Renal cortex interstitium (tissue), 11 donors: ENCODE data around the gene GAB3. TPM values are rescaled to one million over a fixed set of nuclear protein-coding genes. Genes with fewer than 3 reads are reported as not detected.
"Not testable (repeated sequence)": the region's sequence is repeated elsewhere in the genome, so short reads cannot be mapped to it uniquely, and the experiment has no call there.

Experiments
- DNase-seq, 11 donors: peaks; one replicate each; pipeline ENCODE4 v3.0.0-alpha.2; 2013; ENCODE audit warnings: low read depth in 9 of 11, low spot score in 4 of 11; ENCODE audit errors: extremely low read depth in 1 of 11
- polyA plus RNA-seq, 3 donors: library from polyadenylated mRNA; unstranded; fragments of 120-200 nt; gene quantifications; one replicate each; pipeline ENCODE4 v1.2.1, GENCODE V29; 2013; ENCODE audit not compliant: insufficient read length in 3 of 3

Gene GAB3
- polyA plus RNA-seq, 3 donors = 2.2 to 2.5 (median 2.3) TPM

DNA sequence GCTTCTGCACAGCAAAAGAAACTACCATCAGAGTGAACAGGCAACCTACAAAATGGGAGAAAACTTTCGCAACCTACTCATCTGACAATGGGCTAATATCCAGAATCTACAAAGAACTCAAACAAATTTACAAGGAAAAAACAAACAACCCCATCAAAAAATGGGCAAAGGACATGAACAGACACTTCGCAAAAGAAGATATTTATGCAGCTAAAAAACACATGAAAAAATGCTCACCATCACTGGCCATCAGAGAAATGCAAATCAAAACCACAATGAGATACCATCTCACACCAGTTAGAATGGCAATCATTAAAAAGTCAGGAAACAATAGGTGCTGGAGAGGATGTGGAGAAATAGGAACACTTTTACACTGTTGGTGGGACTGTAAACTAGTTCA is 60.4 kb downstream of the GAB3 start:
- DNase-seq = not testable (repeated sequence)

DNA sequence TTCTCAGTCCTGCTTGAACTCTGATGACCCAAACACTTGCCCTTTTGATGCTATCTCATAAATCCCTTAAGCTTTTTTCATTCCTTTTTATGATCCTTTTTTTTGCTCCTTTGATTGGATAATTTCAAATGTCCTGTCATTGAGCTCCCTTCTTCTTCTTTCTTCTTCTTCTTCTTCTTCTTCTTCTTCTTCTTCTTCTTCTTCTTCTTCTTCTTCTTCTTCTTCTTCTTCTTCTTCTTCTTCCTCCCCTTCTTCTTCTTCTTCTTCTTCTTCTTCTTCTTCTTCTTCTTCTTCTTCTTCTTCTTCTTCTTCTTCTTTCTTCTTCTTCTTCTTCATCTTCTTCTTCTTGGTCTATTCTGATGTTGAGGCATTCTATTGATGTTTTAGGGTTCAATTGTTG is 78.8 kb downstream of the GAB3 start:
- not testable (repeated sequence) for DNase-seq

DNA sequence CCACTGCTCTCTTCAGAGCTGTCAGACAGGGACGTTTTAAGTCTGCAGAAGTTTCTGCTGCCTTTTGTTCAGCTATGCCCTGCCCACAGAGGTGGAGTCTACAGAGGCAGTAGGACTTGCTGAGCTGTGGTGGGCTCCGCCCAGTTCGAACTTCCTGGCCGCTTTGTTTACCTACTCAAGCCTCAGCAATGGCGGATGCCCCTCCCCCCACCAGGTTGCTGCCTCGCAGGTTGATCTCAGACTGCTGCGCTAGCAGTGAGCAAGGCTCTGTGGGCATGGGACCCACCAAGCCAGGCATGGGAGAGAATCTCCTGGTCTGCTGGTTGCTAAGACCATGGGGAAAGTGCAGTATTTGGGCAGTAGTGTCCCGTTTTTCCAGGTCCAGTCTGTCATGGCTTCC is 80.0 kb downstream of the GAB3 start:
- not testable (repeated sequence) for DNase-seq

DNA sequence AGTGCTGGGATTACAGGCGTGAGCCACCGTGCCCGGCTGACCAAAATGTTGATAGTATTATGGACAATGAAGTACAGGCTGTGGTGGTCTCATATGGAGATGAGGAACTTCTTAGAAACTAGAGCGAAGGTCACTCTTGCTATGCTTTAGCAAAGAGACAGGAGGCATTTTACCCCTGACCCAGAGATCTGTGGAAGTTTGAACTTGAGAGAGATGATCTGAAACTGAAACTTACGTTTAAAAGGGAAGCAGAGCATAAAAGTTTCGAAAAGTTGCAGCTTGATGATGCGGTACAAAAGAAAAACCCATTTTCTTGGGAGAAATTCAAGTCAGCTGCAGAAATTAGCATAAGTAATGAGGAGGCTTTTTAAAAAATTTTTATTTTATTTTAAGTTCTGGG is 89.0 kb downstream of the GAB3 start:
- no peak for DNase-seq

DNA sequence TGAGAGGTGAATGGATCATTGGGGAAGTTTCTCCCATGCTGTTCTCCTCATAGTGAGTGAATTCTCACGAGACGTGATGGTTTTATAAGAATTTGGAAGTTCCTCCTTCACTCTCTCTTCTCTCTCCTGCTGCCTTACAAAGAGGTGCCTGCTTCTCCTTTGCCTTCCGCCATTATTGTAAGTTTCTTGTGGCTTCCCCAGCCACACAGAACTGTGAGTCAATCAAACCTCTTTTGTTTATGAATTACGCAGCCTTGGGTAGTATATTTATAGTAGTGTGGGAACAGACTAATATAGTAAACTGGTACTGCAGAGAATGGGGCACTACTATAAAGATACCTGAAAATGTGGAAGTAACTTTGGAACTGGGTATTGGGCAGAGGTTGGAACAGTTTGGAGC is 89.7 kb downstream of the GAB3 start:
- no peak for DNase-seq

DNA sequence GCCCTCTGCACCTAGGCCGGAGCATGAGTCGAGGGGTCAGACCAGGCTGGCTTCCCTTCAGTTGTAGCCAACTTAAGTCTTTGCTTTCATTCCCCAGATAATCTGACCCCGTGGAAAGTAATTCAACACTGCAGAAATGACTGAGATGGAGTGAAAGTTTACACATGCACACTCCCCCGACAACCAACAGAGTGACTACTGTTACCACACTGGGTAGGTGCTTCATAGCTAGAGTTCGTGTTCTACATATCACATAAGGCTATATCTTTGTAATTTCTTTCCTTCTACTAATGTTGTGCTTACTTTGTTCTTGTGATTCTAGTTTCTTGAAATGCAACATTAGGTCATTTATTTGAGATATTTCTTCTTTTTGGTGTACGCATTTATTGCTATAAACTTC is 90.3 kb downstream of the GAB3 start:
- DNase-seq = peak in 1 of 11 donors; percentile 5

DNA sequence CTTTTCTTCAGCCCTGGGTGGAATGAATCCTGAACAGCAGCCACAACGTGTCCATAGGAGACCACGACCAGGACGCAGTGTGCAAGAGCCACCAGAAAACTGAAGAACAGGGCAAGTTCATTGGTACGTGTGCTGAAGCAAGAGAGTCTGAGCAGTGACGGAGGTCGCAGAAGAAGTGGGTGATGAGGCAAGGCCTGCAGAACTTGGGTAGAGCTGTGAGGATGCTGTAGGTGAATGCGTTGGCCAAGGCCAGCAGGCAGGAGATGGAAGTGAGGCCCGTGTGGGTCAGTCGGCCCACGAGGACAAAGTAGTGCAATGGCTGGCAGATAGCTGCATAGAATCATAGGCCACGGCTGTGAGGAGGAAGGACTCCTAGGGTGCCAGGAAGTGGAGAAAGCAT is 91.9 kb downstream of the GAB3 start:
- no peak for DNase-seq

DNA sequence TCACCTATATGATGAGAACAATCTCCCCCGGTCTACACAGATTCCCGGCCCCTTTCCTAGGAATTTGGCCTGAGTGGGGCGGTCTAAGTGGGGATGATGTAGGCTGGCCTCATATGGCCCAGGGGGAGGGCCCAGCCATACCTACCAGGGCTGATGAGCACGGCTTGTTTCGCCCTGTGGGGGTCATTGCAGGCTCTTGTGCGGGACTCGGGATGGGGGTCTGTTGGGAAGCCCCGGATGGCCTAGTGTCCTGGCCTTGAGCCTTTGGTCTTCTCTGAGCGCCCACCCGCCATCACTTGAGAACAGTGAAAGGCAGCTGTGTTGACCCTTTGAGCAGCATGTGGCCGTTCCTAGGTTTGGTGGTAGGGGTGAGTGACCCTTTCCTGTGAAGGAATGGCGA is 92.7 kb downstream of the GAB3 start:
- DNase-seq = no peak

DNA sequence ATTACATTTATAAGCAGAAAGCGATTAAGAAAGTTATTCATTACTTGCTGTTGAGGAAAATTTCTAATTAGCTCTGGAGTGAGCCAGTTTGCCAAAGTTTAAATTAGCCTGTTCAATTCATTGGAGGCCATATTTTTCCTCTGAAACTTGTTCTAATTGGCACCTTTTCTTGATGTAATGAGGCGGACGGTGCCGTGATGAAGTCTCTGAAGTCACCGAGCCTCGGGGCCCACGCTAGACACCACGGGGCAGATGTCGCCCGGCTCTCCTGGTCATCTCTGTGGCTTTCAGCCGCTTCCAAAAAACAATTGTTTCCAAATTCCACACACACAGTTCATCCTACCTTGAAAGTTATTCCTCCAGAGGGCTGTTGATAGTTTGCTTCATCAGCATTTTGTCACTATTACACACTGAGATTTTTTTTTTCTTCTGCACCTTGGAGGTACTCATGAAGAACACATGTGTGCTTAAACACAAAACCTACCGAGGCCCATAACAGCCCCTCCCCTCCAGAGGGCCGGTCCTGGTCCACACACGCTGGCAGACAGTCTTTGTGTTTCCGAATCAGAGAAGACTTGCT is 93.6 kb downstream of the GAB3 start:
- DNase-seq = no peak

DNA sequence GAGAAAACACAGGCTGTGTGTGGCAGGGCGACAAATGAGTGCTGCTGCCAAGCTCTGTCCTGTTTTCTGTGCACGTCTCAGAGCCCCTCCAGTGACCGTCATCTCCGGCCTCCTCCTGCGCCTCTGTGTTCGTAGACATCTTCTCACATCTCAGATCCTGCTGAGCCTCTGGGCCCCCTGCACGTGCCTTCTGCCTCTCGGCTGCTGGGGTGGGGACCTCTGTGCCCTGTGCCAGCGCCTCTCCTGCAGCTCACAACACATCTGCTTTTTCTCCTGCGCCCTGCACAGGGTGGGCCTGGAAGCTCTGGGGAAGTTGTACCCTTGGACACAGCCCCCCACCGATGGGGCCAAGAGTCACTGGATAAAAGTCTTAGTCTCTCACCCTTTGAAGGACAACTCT is 95.1 kb downstream of the GAB3 start:
- no peak for DNase-seq

DNA sequence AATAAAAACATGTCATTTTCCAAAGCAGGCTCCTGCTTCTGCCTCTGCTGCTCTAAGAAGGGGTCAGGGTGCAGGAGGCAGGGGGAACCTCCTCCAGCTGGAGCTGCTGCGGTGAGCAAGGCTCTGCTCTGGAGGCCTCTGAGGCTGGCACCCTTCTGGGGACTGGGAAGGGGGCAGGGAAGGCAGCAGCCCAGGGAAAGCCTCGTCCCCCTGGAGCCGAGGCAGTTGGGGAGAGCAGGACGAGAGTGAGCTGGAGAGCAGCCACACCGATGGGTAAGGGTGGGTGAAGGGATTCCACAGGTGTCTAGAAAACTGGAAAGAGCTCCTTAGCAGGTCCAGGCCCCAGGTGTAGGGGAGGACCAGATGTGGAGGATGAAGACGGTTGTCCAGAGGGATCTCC is 95.5 kb downstream of the GAB3 start:
- no peak for DNase-seq

DNA sequence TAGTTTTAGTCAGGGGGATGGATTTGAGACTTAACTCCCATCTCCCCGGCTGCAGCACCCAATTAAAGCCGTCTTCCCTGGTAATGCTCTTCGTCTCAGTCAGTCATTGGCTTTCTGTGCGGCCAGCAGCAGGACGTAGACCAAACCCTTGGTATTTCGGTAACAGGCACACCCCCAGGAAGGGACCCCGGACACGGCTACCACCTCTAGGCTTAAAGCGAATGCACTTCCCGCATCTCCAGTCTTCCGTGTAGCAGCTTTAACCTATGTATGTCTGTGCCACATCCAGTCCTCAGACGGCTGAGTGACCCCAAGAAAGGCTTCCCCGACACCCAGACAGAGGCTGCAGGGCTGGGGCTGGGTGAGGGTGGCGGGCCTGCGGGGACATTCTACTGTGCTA is 96.0 kb downstream of the GAB3 start:
- no peak for DNase-seq

DNA sequence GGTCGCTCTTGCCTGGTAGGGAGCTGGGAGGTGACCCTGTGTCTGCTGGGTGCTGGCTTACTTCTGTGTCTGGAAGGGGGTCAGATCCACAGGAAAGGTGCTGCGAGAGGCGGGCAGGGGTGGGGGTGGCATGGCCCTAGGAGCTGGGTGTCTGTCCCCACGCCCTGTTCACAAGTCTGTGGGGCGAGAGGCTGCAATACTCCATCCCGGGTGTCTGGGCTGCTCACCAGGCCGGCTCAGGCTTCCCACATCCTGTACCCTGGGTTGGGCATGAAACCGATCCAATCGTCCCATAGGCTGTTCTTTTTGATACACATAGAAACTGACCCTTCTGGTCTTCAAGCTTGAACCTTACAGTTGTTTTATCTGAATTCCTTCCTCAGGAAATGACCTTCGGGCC is 96.5 kb downstream of the GAB3 start:
- DNase-seq = no peak

DNA sequence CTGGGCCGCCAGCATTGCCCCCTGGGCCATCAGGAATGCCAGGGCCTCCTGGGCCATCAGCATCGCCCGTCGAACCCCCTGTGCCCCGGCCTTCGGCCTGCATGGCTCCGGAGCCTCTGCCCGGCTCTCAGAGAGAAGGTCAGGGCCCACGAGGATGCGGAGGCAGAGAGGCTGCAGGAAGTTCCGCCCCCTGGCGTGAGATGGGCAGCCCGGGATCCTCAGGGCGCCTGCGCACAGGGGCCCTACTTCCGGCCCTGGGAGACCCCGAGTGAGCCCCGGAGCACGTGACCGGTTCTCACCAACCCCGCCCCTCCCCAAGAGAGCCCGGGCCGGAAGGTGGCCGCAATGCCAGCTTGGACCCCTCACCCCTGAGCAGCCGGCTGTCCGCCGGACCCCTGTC is 97.5 kb downstream of the GAB3 start, which contains the start of gene CTAG2:
TSS of gene CTAG2 (minus strand) at position 167 of the 400 bp plus-strand sequence. CDS start at position 103, 64 bp downstream.
- not testable (repeated sequence) for DNase-seq

DNA sequence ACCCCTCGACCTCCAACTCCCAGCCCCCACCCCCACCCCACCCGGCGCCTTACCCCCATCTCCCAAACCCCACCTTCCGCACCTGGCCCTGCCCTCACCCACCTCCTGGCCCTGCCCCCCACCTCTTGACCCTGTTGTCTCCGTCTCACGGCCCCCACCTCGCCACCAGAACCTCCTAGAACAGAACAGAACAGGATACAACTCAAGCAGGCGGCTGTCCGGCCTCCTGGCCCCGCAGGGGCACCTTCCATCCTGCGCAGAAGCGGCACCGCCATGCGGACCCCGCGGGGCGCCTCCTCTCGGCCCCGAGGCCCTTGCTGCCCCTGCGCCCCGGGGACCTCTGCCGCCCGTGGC is 97.9 kb downstream of the GAB3 start:
- no peak for DNase-seq

DNA sequence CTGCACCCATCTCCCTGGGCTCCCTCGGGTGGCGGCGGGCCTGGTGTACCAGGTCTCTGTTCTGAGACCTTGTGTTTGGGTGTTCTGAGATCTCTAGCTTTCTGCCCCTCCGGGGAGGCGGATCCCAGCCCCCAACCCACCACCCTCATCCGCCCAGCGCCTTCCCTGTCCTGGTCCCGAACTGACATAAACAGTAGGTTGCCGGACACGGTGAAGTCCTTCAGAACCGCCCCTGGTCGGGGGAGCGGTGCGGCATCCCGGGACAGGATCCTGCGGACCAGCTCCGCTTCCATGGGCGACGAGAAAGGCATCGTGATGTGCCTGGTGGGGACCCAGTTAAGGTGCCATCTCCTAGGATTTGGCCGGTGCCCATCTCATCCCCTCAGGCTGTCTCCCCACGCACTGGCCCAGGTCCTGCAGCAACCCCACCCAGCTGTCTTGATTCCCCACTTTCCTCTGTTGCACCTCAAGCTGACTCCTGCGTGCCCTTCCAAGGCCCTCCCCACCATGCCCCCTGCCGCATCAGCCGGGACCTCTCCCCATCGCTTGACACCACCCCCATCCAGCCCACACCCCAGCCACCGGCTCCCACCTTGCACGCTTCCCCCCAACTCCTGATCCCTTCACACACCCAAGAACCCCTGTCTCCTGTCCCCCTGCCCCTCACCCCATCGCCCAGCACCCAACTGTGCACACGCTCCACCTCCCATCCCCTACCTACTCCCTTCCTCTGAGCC is 98.4 kb downstream of the GAB3 start:
- DNase-seq = no peak

DNA sequence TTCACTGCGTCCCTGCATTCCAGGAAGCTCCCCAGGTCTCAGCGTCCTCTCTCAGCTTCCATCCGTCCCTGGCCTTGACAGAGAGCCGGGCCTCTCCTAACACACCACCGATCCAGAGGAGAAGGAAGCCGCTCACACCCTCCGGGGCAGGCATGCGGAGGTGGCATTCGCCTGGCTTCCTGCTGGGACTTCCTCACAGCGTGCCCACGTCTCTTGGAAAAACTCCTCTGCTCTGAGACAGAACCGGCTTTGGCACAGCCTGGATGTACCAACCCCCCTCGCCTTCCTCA is 100.7 kb downstream of the GAB3 start:
- DNase-seq = no peak

DNA sequence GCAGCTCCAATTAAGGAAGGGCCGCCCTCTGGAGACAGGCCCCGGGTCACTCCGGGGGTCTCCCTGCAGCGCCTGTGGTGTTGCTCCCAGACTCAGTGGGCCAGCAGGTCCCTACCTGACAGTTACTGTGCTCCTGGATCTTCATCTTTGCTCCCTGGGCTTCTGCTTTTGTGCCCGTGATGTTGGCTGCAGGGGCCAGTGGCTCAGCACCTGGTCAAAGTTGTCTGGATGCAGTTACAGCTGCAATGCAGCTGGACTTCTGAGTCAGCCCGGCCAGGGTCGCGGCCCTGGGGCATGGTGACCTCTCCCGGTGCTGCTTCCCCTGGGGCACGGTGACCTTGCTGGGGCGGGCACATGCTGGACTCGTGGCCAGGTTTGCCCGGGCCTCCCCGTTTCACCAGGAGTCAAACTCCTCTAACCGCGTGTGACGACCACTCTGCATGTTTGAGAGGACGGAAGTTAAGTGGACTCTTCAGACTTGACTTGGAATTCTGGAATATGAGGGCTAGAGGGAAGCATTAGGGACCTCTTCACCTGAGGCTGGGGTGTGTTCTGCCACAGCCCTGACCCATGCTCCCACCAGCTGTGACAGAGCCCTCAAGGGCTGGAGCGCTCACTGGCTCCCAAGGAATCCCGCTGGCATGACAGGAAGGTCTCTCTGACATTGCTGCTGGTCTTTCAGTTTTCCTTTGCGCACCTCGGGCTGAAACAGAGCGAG is 101.2 kb downstream of the GAB3 start:
- no peak for DNase-seq

DNA sequence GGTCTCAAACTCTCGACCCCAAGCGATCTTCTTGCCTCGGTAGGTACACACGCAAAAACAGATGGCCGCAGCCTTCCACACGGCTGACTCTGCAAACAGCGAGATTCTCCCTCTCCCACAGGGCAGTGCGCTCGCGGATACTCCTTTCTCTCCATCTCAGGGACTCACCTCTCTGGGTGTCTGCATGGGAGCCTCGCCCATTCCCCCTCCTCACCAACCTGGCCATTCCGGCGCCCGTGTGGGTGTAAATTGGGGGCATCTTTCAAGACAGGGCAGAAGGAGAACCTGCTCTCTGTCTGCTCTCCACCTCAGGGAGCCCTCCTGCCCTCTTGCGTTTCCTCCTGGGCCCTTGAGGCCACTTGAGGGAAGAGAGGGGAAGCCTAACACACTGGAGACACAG is 101.9 kb downstream of the GAB3 start:
- no peak for DNase-seq

DNA sequence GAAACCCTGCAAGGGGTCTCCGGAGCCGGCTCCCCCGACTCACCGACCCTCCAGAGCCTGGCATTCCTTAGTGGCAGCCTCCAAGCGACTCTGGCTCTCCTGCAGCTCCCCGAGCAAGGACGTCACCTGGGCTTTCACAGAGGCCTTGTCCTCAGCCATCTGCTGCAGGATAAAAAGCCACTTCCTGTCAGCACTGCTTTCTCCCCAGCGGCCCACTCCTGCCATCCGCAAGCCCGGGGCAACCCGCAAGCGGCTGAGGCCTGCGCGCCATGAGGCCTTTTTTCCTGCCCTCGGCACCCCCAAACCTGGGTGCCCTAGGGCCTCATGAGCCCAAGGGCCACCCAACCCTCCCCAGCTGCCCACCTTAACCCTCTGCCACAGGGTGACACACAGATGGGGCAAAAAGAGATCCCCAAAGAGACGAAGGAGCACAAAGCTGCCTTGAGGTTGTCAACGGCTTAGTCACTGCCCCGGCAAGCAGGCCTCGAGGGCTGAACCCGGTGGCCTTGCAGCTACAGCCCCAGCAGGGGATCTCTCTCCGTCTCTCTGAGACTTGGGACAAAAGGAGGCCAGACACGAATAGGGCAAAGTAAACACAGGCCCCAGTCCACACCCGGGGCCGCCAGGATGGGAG is 105.0 kb downstream of the GAB3 start:
- DNase-seq = not testable (repeated sequence)
